H1 (cell line): ENCODE data around the gene TNFRSF8. TPM values are rescaled to one million over a fixed set of nuclear protein-coding genes. Genes with fewer than 3 reads are reported as not detected.

Source experiments
- CTCF ChIA-PET: fragments of 300-600 bp; sonication (Branson Sonifier 250); formaldehyde crosslinking; loops from one replicate; lab custom pipeline; 2021; ENCODE audit not compliant: partially characterized antibody; lab: Charles Lee
- POLR2A ChIA-PET: fragments of 300-600 bp; sonication (Branson Sonifier 250); formaldehyde crosslinking; loops from one replicate; lab custom pipeline; 2021; ENCODE audit warnings: inconsistent platforms; ENCODE audit not compliant: partially characterized antibody; lab: Charles Lee
- DNase-seq, 2 experiments: peaks; one replicate each; pipeline versions ENCODE4 v3.0.0 to v3.0.0-alpha.2; 2010 to 2022; ENCODE audit warnings: low spot score in 2 of 2, low read depth in 1 of 2, mixed read lengths in 1 of 2
- FAIRE-seq: peaks from 2 replicates; lab custom pipeline; 2011; peaks lifted over from hg19 to GRCh38; lab: Jason Lieb, UNC
- H2AFZ ChIP-seq: 2 replicates; pipeline ENCODE4 v1.8.1; 2012; ENCODE audit warnings: low read length, inconsistent platforms
- H2AK5ac ChIP-seq: 2 replicates; pipeline ENCODE4 v1.6.1; 2013; ENCODE audit warnings: low read depth, low read length
- H2BK120ac ChIP-seq: replicated peaks from 2 replicates; pipeline ENCODE3; 2013; ENCODE audit warnings: low read depth, low read length, inconsistent platforms
- H2BK12ac ChIP-seq: 2 replicates; pipeline ENCODE4 v1.6.1; 2013; ENCODE audit warnings: low read depth, low read length
- H2BK15ac ChIP-seq: 2 replicates; pipeline ENCODE4 v1.6.1; 2013; ENCODE audit warnings: low read length
- H2BK20ac ChIP-seq: 2 replicates; pipeline ENCODE4 v1.6.1; 2013; ENCODE audit warnings: low read length
- H2BK5ac ChIP-seq: 2 replicates; pipeline ENCODE4 v1.6.1; 2013; ENCODE audit warnings: low read depth, low read length
- H3K14ac ChIP-seq: 2 replicates; pipeline ENCODE4 v1.6.1; 2013; ENCODE audit warnings: inconsistent platforms; ENCODE audit not compliant: insufficient read length
- H3K18ac ChIP-seq: 2 replicates; pipeline ENCODE4 v1.6.1; 2013; ENCODE audit warnings: low read length; ENCODE audit errors: extremely low read depth
- H3K23ac ChIP-seq: 2 replicates; pipeline ENCODE4 v1.6.1; 2013; ENCODE audit warnings: inconsistent platforms; ENCODE audit not compliant: insufficient read length
- H3K23me2 ChIP-seq: 2 replicates; pipeline ENCODE4 v1.6.1; 2013; ENCODE audit warnings: low read depth, low read length
- H3K27ac ChIP-seq: 2 replicates; pipeline ENCODE4 v1.6.1; 2011; ENCODE audit warnings: low read depth, low read length, inconsistent platforms
- H3K27me3 ChIP-seq, 4 experiments: replicated peaks in 1 of 4; 1 replicate in 1 of 4; 2 replicates in 3 of 4; pipeline versions ENCODE4 v1.6.1 to v1.8.1; 2011 to 2013; ENCODE audit warnings: low read length in 3 of 4, mild to moderate bottlenecking in 3 of 4, inconsistent platforms in 2 of 4, mixed read lengths in 2 of 4, moderate library complexity in 1 of 4; ENCODE audit not compliant: control insufficient read depth in 3 of 4, insufficient read depth in 3 of 4; ENCODE audit errors: extremely low read depth in 1 of 4
- H3K36me3 ChIP-seq, 4 experiments: 2 replicates each; pipeline versions ENCODE4 v1.6.1 to v1.8.1; 2011 to 2013; ENCODE audit warnings: mild to moderate bottlenecking in 4 of 4, low read length in 3 of 4, moderate library complexity in 2 of 4, control low read depth in 1 of 4, inconsistent platforms in 1 of 4; ENCODE audit not compliant: insufficient read depth in 4 of 4, control insufficient read depth in 2 of 4
- H3K4ac ChIP-seq: replicated peaks from 2 replicates; pipeline ENCODE3; 2013; ENCODE audit warnings: low read length, low read depth, mixed read lengths, inconsistent platforms; ENCODE audit not compliant: insufficient read length
- H3K4me1 ChIP-seq, 4 experiments: replicated peaks in 1 of 4; 1 replicate in 1 of 4; 2 replicates in 3 of 4; pipeline versions ENCODE4 v1.6.1 to v1.8.1; 2011 to 2013; ENCODE audit warnings: low read length in 3 of 4, inconsistent platforms in 2 of 4, mixed read lengths in 1 of 4; ENCODE audit not compliant: insufficient read depth in 4 of 4, control insufficient read depth in 3 of 4
- H3K4me2 ChIP-seq, 2 experiments: 2 replicates each; pipeline versions ENCODE4 v1.6.1 to v1.8.1; 2011 to 2013; ENCODE audit warnings: low read depth in 2 of 2, low read length in 2 of 2, control low read depth in 1 of 2, inconsistent platforms in 1 of 2, mild to moderate bottlenecking in 1 of 2; ENCODE audit not compliant: insufficient read depth in 1 of 2
- H3K4me3 ChIP-seq, 4 experiments: fragments of 200-600, 300-600 bp in 1 of 4; sonication (generic), shearing (Covaris generic), sonication (Bioruptor Twin) in 1 of 4; 2 replicates each; pipeline versions ENCODE4 v1.5.1 to v1.8.1; 2011 to 2016; ENCODE audit warnings: low read length in 4 of 4, low read depth in 3 of 4, control low read depth in 2 of 4, inconsistent platforms in 2 of 4, mild to moderate bottlenecking in 2 of 4, mixed read lengths in 1 of 4, moderate library complexity in 1 of 4; ENCODE audit not compliant: insufficient read depth in 2 of 4; ENCODE audit errors: extremely low read depth in 1 of 4
- H3K56ac ChIP-seq: replicated peaks from 2 replicates; pipeline ENCODE3; 2013; ENCODE audit warnings: low read depth, mild to moderate bottlenecking, mixed read lengths, low read length, inconsistent platforms; ENCODE audit not compliant: insufficient read length
- H3K79me1 ChIP-seq: 2 replicates; pipeline ENCODE4 v1.6.1; 2013; ENCODE audit warnings: low read depth, low read length, control low read depth
- H3K79me2 ChIP-seq, 2 experiments: 2 replicates each; pipeline versions ENCODE4 v1.6.1 to v1.8.1; 2012 to 2013; ENCODE audit warnings: low read length in 2 of 2, mild to moderate bottlenecking in 2 of 2, inconsistent platforms in 1 of 2; ENCODE audit not compliant: insufficient read depth in 2 of 2, control insufficient read depth in 1 of 2
- H3K9ac ChIP-seq, 4 experiments: replicated peaks in 1 of 4; 1 replicate in 1 of 4; 2 replicates in 3 of 4; pipeline versions ENCODE4 v1.6.1 to v1.8.1; 2011 to 2013; ENCODE audit warnings: low read depth in 3 of 4, low read length in 3 of 4, control low read depth in 2 of 4, mild to moderate bottlenecking in 2 of 4, moderate library complexity in 2 of 4, inconsistent platforms in 1 of 4; ENCODE audit errors: extremely low read depth in 1 of 4
- H3K9me3 ChIP-seq, 2 experiments: 2 replicates each; pipeline versions ENCODE4 v1.6.1 to v1.8.1; 2012 to 2013; ENCODE audit warnings: mild to moderate bottlenecking in 2 of 2, moderate library complexity in 2 of 2, control low read depth in 1 of 2, inconsistent platforms in 1 of 2, low read depth in 1 of 2, low read length in 1 of 2, mixed read lengths in 1 of 2; ENCODE audit not compliant: insufficient read depth in 2 of 2
- H4K20me1 ChIP-seq, 2 experiments: replicated peaks in 1 of 2; 2 replicates each; pipeline versions ENCODE3 to v1.8.1; 2011 to 2013; ENCODE audit warnings: inconsistent platforms in 2 of 2, low read length in 2 of 2, mild to moderate bottlenecking in 1 of 2; ENCODE audit not compliant: insufficient read depth in 2 of 2, control insufficient read depth in 1 of 2
- H4K5ac ChIP-seq: 2 replicates; pipeline ENCODE4 v1.6.1; 2013; ENCODE audit warnings: low read length, low read depth, mixed read lengths, inconsistent platforms; ENCODE audit not compliant: insufficient read length
- H4K8ac ChIP-seq: 2 replicates; pipeline ENCODE4 v1.8.0; 2013; ENCODE audit warnings: mild to moderate bottlenecking, moderate library complexity, low read length, inconsistent platforms; ENCODE audit not compliant: insufficient read depth; ENCODE audit errors: extremely low read depth
- H4K91ac ChIP-seq: replicated peaks from 2 replicates; pipeline ENCODE3; 2013; ENCODE audit warnings: low read length, mixed read lengths, inconsistent platforms; ENCODE audit not compliant: insufficient read length
- CBX5 ChIP-seq: fragments of 300-800, 300-1000 bp; sonication (generic); IDR thresholded peaks from 2 replicates; pipeline ENCODE4 v1.7.1; 2016; ENCODE audit warnings: antibody characterized with exemption, low read length, low read depth
- CTBP2 ChIP-seq: IDR thresholded peaks from 2 replicates; pipeline ENCODE4 v1.7.0; 2011; ENCODE audit warnings: borderline replicate concordance, mild to moderate bottlenecking, moderate library complexity, mixed read lengths, low read length; ENCODE audit not compliant: insufficient read depth, insufficient read length
- EZH2 ChIP-seq: fragments of 200-600 bp; sonication (generic); IDR thresholded peaks from 2 replicates; pipeline ENCODE4 v1.7.1; 2012; ENCODE audit warnings: low read depth, mild to moderate bottlenecking, moderate library complexity, low read length, inconsistent platforms; ENCODE audit not compliant: severe bottlenecking
- GABPA ChIP-seq: IDR thresholded peaks from 2 replicates; pipeline ENCODE4 v1.6.1; 2011; ENCODE audit warnings: mild to moderate bottlenecking, low read length, moderate library complexity, borderline replicate concordance; ENCODE audit not compliant: insufficient read depth
- RXRA ChIP-seq: IDR thresholded peaks from 2 replicates; pipeline ENCODE4 v1.6.1; 2011; ENCODE audit warnings: low read depth, mild to moderate bottlenecking, low read length, moderate library complexity; ENCODE audit not compliant: insufficient read depth
- SUZ12 ChIP-seq: fragments of 200-600 bp; sonication (generic); IDR thresholded peaks from 2 replicates; pipeline ENCODE4 v1.6.1; 2012; ENCODE audit warnings: mild to moderate bottlenecking, inconsistent platforms, low read length, moderate library complexity, mixed read lengths
- WGBS, 2 experiments: shearing (Covaris generic) in 1 of 2; methylation state at CpG; one replicate each; pipeline versions ENCODE4 v1.1.6 to v1.1.7; 2013 to 2015; ENCODE audit warnings: low lambda C conversion rate in 2 of 2, mixed read lengths in 2 of 2, inconsistent platforms in 1 of 2, low coverage in 1 of 2, missing lambda C conversion rate in 1 of 2; ENCODE audit not compliant: insufficient replicate concordance in 2 of 2, insufficient coverage in 1 of 2, insufficient read length in 1 of 2; ENCODE audit errors: extremely low coverage in 1 of 2, missing lambda C conversion rate in 1 of 2; 5-methylcytosine and 5-hydroxymethylcytosine counted together
- polyA plus RNA-seq, 7 experiments: library from polyadenylated mRNA; depleted of rRNA in 3 of 7; stranded (reverse) in 5 of 7; unstranded in 2 of 7; fragments of >200 nt in 5 of 7; fragments of 200-250 nt in 2 of 7; gene quantifications; 1 replicate in 5 of 7; 2 replicates in 1 of 7; 4 replicates in 1 of 7; pipeline versions ENCODE4 v1.2.1 to v1.2.3, GENCODE V29; 2011 to 2013; ENCODE audit warnings: missing spikeins in 2 of 7, mixed read lengths in 2 of 7
- total RNA-seq: library from RNA; stranded (reverse); fragmentation: NEBNext Ultra II Directional; extraction: Animal tissue kit (Norgen Biotek cat#: 25700); gene quantifications from 2 replicates; pipeline ENCODE4 v1.2.1, GENCODE V29; 2021

Gene TNFRSF8
- total and polyA plus RNA-seq, 2 of the 8 experiments (the other 6 are each of a cell fraction or from before 2014, with no cell fraction given) = 23.2 to 32.7 TPM

- Histone ChIP-seq H3K27ac (no peak overlapping the region), H3K23me2 (no peaks in the 10 kb centered on the region), H2BK20ac (no peak overlapping the region), H2BK12ac (no peak overlapping the region), H2BK15ac (0 out of 2 replicates have a peak overlapping the region, but pooled peaks have one; percentile 46), H2AK5ac (no peak overlapping the region), H4K91ac (no peak overlapping the region), H3K9me3 (peaks cover 0 to 13% of the 10 kb centered on the region in 2 experiments; a peak in 1 of 4 replicates), H3K4me1 (peaks cover 0 to 16% (median 3%) of the 10 kb centered on the region in 4 experiments; a peak in 5 of 7 replicates), H4K5ac (no peak overlapping the region), H3K36me3 (no peaks in the 10 kb centered on the region), H3K18ac (no peak overlapping the region), H2AFZ (no peak overlapping the region), H3K79me1 (no peaks in the 10 kb centered on the region), H3K56ac (no peak overlapping the region), H4K20me1 (no peaks in the 10 kb centered on the region), H3K79me2 (no peaks in the 10 kb centered on the region), H2BK120ac (no peak overlapping the region), H3K27me3 (no peaks in the 10 kb centered on the region), H3K4me2 (no peak overlapping the region), H3K14ac (no peak overlapping the region), H3K4ac (no peak overlapping the region), H3K9ac (no peak overlapping the region), H2BK5ac (no peak overlapping the region), H3K23ac (no peak overlapping the region), H3K4me3 (no peak overlapping the region), H4K8ac (no peak overlapping the region)
- ChIA-PET POLR2A (no interaction called here), CTCF (interaction anchor here (1.5 to 9.7 kb wide), 6 partner anchors 9 to 75 kb away, joined by 4 to 165 read pairs (median 10); no protein-coding TSS in a partner anchor)
- 92% methylated on average over 7 of the region's 7 CpGs; no CpG with 5 or more reads in 1 of the 2 experiments for WGBS, 2 experiments
- no peak for FAIRE-seq
- DNase-seq = no peak
- TF ChIP-seq GABPA = no peak
- no peak for TF ChIP-seq EZH2
- TF ChIP-seq SUZ12 = no peak
- TF ChIP-seq RXRA = no peak
- TF ChIP-seq CTBP2 = no peak
- no peak for TF ChIP-seq CBX5
These were observed 118.5 kb downstream of the TNFRSF8 start for GRCh38 chr1:12181568-12181967.
